Measurements from ENCODE around the gene BAAT.

Gene BAAT

DNA sequence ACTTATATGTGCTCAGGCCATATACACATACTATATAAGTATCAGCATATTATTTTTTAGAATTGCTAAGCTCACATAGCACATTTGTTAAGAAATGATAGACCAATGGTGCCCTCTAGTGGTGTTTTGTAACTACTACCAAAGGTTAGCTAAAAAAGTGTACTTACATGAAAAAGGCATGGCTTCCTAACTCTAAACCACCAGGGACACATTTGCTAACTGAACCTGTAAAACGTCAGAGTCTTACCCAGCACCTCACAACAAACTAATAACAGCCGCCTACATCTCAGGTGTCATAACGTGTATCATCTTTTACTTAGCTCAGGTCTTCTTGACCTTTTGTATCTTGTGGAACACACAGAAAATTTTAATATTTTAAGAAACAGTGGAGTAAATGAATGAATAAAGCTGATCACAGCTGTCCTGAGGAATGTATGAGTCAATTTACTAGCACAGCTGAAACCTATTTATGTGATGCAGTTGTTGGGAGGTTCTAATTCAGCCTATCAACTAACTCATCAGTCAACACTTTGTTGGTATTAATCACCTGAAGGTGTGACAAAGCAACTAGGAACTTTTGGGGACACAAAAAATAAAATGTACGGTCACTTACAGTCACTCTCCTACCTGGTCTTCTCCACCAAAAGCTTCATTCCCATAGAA lies 72.9 kb downstream of the BAAT start:
- peak; percentile 77 for DNase-seq

DNA sequence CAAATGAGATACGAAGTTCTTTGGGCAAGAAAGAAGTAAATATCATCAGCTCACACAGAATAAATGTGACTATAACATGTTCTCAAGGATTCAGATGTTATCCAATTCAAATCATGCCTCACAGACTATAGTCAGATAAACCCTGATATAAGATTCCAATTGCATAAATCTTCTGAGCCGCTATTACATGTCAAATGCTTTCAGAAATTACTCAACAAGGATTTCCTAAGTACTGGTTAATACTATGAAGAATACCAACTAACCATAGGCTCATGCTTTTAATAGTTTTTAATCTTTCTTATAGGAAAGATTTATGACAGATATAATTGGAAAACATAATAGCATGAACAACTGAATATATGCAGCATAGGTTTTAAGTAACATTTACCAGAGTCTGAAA lies 73.6 kb downstream of the BAAT start:
- DNase-seq: no peak

Data from NCI-H1105 treated with DMSO at 0.1 percent for 48 hours (cell line).